B cell (primary cell): ENCODE data around the gene KRTAP21-1. TPM values are rescaled to one million over a fixed set of nuclear protein-coding genes. Genes with fewer than 3 reads are reported as not detected.

ENCODE experiments used
- ATAC-seq: fragments of 200-7000 bp; cut with Tn5 transposase; one replicate; pipeline ENCODE4 v1.10.0; 2021; ENCODE audit warnings: low read depth, mild to moderate bottlenecking, moderate number of reproducible peaks, moderate library complexity
- CTCF ChIA-PET: fragments of 350-600 bp; sonication (Branson Sonifier 250); formaldehyde crosslinking; loops from one replicate; lab custom pipeline; 2021; ENCODE audit warnings: antibody characterized with exemption, inconsistent platforms; lab: Charles Lee
- POLR2A ChIA-PET: fragments of 350-600 bp; sonication (Branson Sonifier 250); formaldehyde crosslinking; loops from one replicate; lab custom pipeline; 2021; ENCODE audit warnings: antibody characterized with exemption; lab: Charles Lee
- DNase-seq: peaks from one replicate; pipeline ENCODE4 v3.0.0; 2013
- H2AFZ ChIP-seq: 2 replicates; pipeline ENCODE4 v1.6.1; 2012; ENCODE audit warnings: mild to moderate bottlenecking, low read depth, low read length; ENCODE audit not compliant: insufficient read depth, poor library complexity, severe bottlenecking
- H3K27ac ChIP-seq, 2 donors: 1 replicate in 1 of 2; 2 replicates in 1 of 2; pipeline ENCODE4 v1.5.1; 2012 to 2013; ENCODE audit warnings: low read length in 2 of 2, mild to moderate bottlenecking in 2 of 2, moderate library complexity in 1 of 2
- H3K27me3 ChIP-seq, 4 experiments: fragments of 200-600 bp in 1 of 4; sonication (generic) in 1 of 4; replicated peaks in 1 of 4; 1 replicate in 2 of 4; 2 replicates in 2 of 4; pipeline versions ENCODE4 v1.6.1 to v1.7.0; 2013 to 2016; ENCODE audit warnings: low read length in 3 of 4, mild to moderate bottlenecking in 2 of 4, mixed read lengths in 1 of 4, moderate library complexity in 1 of 4; ENCODE audit not compliant: insufficient read depth in 4 of 4, control insufficient read depth in 3 of 4; ENCODE audit errors: control extremely low read depth in 1 of 4
- H3K36me3 ChIP-seq, 2 experiments: replicated peaks in 1 of 2; 1 replicate in 1 of 2; 2 replicates in 1 of 2; pipeline versions ENCODE4 v1.6.1 to v1.7.1; 2013; ENCODE audit warnings: low read length in 1 of 2; ENCODE audit not compliant: insufficient read depth in 2 of 2, control insufficient read depth in 1 of 2; ENCODE audit errors: control extremely low read depth in 1 of 2, extremely low read depth in 1 of 2
- H3K4me1 ChIP-seq, 2 donors: fragments of 200-600 bp in 1 of 2; sonication (generic) in 1 of 2; 1 replicate in 1 of 2; 2 replicates in 1 of 2; pipeline versions ENCODE4 v1.5.1 to v1.6.1; 2013 to 2017; ENCODE audit warnings: low read length in 2 of 2; ENCODE audit not compliant: control insufficient read depth in 2 of 2, insufficient read depth in 2 of 2
- H3K4me2 ChIP-seq: replicated peaks from 2 replicates; pipeline ENCODE3; 2012; ENCODE audit warnings: mild to moderate bottlenecking, low read depth, low read length; ENCODE audit not compliant: poor library complexity, severe bottlenecking
- H3K4me3 ChIP-seq, 5 experiments: fragments of 200-600 bp in 1 of 5; sonication (generic) in 1 of 5; 1 replicate in 3 of 5; 2 replicates in 2 of 5; pipeline versions ENCODE4 v1.5.1 to v1.7.0; 2011 to 2016; ENCODE audit warnings: low read length in 4 of 5, mild to moderate bottlenecking in 4 of 5, low read depth in 2 of 5, control low read depth in 1 of 5, moderate library complexity in 1 of 5; ENCODE audit not compliant: insufficient read depth in 1 of 5; ENCODE audit errors: control extremely low read depth in 1 of 5, extremely low read depth in 1 of 5
- H3K79me2 ChIP-seq: fragments of 200-600 bp; sonication (generic); one replicate; pipeline ENCODE4 v1.6.0; 2016; ENCODE audit warnings: low read length; ENCODE audit not compliant: control insufficient read depth, insufficient read depth
- H3K9ac ChIP-seq: fragments of 200-600 bp; sonication (generic); 2 replicates; pipeline ENCODE4 v1.6.1; 2017; ENCODE audit warnings: mild to moderate bottlenecking, low read length, moderate library complexity
- H3K9me3 ChIP-seq, 3 donors: one replicate each; pipeline versions ENCODE4 v1.6.1 to v1.7.1; 2013; ENCODE audit warnings: low read length in 2 of 3; ENCODE audit not compliant: control insufficient read depth in 2 of 3, insufficient read depth in 1 of 3; ENCODE audit errors: control extremely low read depth in 1 of 3
- H4K20me1 ChIP-seq: 2 replicates; pipeline ENCODE4 v1.6.0; 2012; ENCODE audit warnings: mild to moderate bottlenecking, low read length; ENCODE audit not compliant: insufficient read depth, control insufficient read depth, poor library complexity, severe bottlenecking
- H3K27ac Mint-ChIP-seq: one replicate; pipeline ENCODE4 v1.8.0; 2021; ENCODE audit warnings: mixed read lengths
- H3K27me3 Mint-ChIP-seq: one replicate; pipeline ENCODE4 v1.8.0; 2021; ENCODE audit warnings: mixed read lengths
- H3K4me1 Mint-ChIP-seq: one replicate; pipeline ENCODE4 v1.8.0; 2021; ENCODE audit warnings: mixed read lengths
- H3K4me3 Mint-ChIP-seq: one replicate; pipeline ENCODE4 v1.8.0; 2021; ENCODE audit warnings: mixed read lengths
- H3K9me3 Mint-ChIP-seq: one replicate; pipeline ENCODE4 v1.8.0; 2022; ENCODE audit warnings: mixed read lengths; ENCODE audit not compliant: insufficient read depth
- EZH2 ChIP-seq: IDR thresholded peaks from 2 replicates; pipeline ENCODE4 v1.6.1; 2012; ENCODE audit warnings: borderline replicate concordance, low read depth, mild to moderate bottlenecking, moderate library complexity, low read length; ENCODE audit not compliant: insufficient read depth, poor library complexity, severe bottlenecking
- WGBS: methylation state at CpG from one replicate; pipeline ENCODE4 v1.1.5; 2013; ENCODE audit warnings: missing lambda C conversion rate; ENCODE audit not compliant: insufficient coverage; 5-methylcytosine and 5-hydroxymethylcytosine counted together
- intact Hi-C: fragments of 100-400 bp; cut with micrococcal nuclease; formaldehyde crosslinking; loops from one replicate; pipeline ENCODE4 v1.10.0; 2022
- polyA plus RNA-seq: library from polyadenylated mRNA; depleted of rRNA; stranded (reverse); fragments of >200 nt; gene quantifications from 2 replicates; pipeline ENCODE4 v1.2.3, GENCODE V29; 2012
- total RNA-seq, 2 donors: library from RNA; stranded (reverse); fragments of 120-200 nt in 1 of 2; gene quantifications; 1 replicate in 1 of 2; 2 replicates in 1 of 2; pipeline versions ENCODE4 v1.2.3 to v1.2.4, GENCODE V29; 2013 to 2022
- TF ChIP-seq, protein P1 (sequence below): fragments of 200-600 bp; IDR thresholded peaks from one replicate; pipeline ENCODE4 v1.8.0; 2022; ENCODE audit warnings: antibody characterized with exemption, mild to moderate bottlenecking

Gene KRTAP21-1
- total and polyA plus RNA-seq, 2 donors (not counting 1 experiment from before 2014, with no cell fraction given): not detected

DNA sequence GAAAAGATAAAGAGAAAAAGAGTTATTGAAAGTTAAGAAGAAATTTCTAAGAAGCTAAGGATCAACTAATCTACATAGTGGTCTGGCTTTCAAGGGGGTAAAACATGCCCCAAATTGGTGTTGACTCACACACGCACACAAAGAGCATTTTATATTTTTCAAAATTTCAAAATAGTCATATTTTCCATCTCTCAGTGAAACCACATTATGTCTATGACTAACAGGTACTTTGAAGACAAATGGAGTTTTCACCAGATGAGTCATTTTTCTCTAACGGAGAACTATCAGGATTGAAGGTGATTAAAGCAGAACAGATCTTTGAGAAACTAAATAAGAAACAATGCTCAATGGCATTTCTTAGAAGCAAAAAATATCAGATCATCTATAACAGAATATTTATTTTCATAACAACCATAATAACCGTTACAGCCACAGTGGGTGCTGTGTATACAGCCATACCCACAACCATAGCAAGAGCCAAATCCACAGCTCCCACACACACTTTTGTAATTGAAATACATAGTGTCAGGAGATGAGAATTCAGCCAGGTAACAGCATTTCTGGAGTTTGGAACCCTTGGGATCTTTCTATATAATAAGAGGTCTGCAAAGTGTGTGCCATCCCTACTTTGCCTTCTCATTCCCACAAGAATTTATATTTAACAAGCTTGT, 36.9 kb downstream of the KRTAP21-1 start, which contains the start of gene KRTAP21-3:
KRTAP21-3 (minus strand) TSS at position 539 of the 671 bp plus-strand sequence; CDS start at position 521, 18 bp downstream.
- Histone ChIP-seq H3K4me1 (no peaks in the 10 kb centered on the region), H3K36me3 (no peaks in the 10 kb centered on the region), H3K9me3 (no peaks in the 10 kb centered on the region), H3K9ac (no peak within 1 kb of the TSS), H2AFZ (no peak within 1 kb of the TSS), H3K4me3 (no peak within 1 kb of the TSS), H3K27me3 (no peaks in the 10 kb centered on the region), H4K20me1 (no peaks in the 10 kb centered on the region), H3K79me2 (no peaks in the 10 kb centered on the region), H3K27ac (no peak within 1 kb of the TSS), H3K4me2 (no peak within 1 kb of the TSS)
- ChIA-PET CTCF (no interaction called here), POLR2A (no interaction called here)
- TF ChIP-seq, protein P1, sequence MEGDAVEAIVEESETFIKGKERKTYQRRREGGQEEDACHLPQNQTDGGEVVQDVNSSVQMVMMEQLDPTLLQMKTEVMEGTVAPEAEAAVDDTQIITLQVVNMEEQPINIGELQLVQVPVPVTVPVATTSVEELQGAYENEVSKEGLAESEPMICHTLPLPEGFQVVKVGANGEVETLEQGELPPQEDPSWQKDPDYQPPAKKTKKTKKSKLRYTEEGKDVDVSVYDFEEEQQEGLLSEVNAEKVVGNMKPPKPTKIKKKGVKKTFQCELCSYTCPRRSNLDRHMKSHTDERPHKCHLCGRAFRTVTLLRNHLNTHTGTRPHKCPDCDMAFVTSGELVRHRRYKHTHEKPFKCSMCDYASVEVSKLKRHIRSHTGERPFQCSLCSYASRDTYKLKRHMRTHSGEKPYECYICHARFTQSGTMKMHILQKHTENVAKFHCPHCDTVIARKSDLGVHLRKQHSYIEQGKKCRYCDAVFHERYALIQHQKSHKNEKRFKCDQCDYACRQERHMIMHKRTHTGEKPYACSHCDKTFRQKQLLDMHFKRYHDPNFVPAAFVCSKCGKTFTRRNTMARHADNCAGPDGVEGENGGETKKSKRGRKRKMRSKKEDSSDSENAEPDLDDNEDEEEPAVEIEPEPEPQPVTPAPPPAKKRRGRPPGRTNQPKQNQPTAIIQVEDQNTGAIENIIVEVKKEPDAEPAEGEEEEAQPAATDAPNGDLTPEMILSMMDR: no peak
- Mint-ChIP-seq H3K27ac (no peak within 1 kb of the TSS), H3K9me3 (peaks cover 6% of the 10 kb centered on the region), H3K27me3 (no peaks in the 10 kb centered on the region), H3K4me3 (no peak within 1 kb of the TSS), H3K4me1 (no peaks in the 10 kb centered on the region)
- no CpG with 5 or more reads among the region's 3 CpGs for whole genome bisulfite sequencing
- intact Hi-C loops: no loop called here
- ATAC-seq: no peak
- DNase-seq: no peak

DNA sequence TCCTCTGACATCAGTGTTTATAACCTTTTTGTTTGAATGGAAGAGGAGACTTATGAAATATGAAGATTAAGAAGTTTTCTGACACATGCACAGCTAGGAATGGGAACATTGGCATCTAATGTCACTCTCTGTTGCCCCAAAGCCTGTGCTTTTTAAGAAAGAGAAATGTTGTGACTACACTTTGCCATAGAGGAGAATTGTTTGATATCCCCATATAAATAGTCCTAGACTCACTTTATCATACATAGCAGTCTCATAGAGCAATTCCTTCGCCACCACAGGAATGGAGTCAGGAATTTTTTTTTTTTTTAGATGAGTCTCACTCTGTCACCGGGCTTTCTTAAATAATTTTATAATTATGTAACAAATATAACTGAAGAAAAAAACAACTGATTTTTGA, 38.1 kb downstream of the KRTAP21-1 start:
- Histone ChIP-seq H3K4me2 (no peak overlapping the region), H3K4me1 (no peaks in the 10 kb centered on the region), H3K9me3 (no peaks in the 10 kb centered on the region), H3K27me3 (no peaks in the 10 kb centered on the region), H3K36me3 (no peaks in the 10 kb centered on the region), H4K20me1 (no peaks in the 10 kb centered on the region), H3K27ac (no peak overlapping the region), H3K79me2 (no peaks in the 10 kb centered on the region), H3K4me3 (no peak overlapping the region), H3K9ac (no peak overlapping the region), H2AFZ (no peak overlapping the region)
- no peaks in the 10 kb centered on the region for H3K27me3 Mint-ChIP-seq
- ChIA-PET POLR2A (no interaction called here), CTCF (no interaction called here)
- H3K4me3 Mint-ChIP-seq: no peak overlapping the region
- peaks cover 6% of the 10 kb centered on the region for H3K9me3 Mint-ChIP-seq
- no peak overlapping the region for H3K27ac Mint-ChIP-seq
- intact Hi-C loops: no loop called here
- no peak for DNase-seq
- H3K4me1 Mint-ChIP-seq: no peaks in the 10 kb centered on the region
- WGBS: no CpG with 5 or more reads among the region's 2 CpGs
- no peak for ATAC-seq
- no peak for TF ChIP-seq EZH2
- TF ChIP-seq, protein P1: no peak
